Mesenchymal stem cell (in vitro differentiated cells and primary cell): ENCODE results near the gene MPP3.

Experiments used
- DNase-seq: peaks from one replicate; pipeline ENCODE4 v3.0.0-alpha.2; 2013
- H2AFZ ChIP-seq: one replicate; pipeline ENCODE4 v1.6.1; 2013; ENCODE audit warnings: low read depth, mild to moderate bottlenecking, control low read depth, inconsistent platforms, low read length, moderate library complexity
- H2AK5ac ChIP-seq: 2 replicates; pipeline ENCODE4 v1.6.1; 2013; ENCODE audit warnings: low read length, moderate library complexity, mild to moderate bottlenecking, inconsistent platforms; ENCODE audit not compliant: severe bottlenecking
- H2BK120ac ChIP-seq: one replicate; pipeline ENCODE4 v1.6.1; 2013; ENCODE audit warnings: low read depth, mild to moderate bottlenecking, inconsistent platforms, low read length, moderate library complexity
- H2BK12ac ChIP-seq, 2 experiments: one replicate each; pipeline ENCODE4 v1.6.1; 2013; ENCODE audit warnings: inconsistent platforms in 2 of 2, low read length in 2 of 2, mild to moderate bottlenecking in 2 of 2, moderate library complexity in 2 of 2, control low read depth in 1 of 2
- H2BK15ac ChIP-seq: one replicate; pipeline ENCODE4 v1.6.1; 2013; ENCODE audit warnings: mild to moderate bottlenecking, low read depth, inconsistent platforms; ENCODE audit not compliant: poor library complexity, severe bottlenecking
- H2BK5ac ChIP-seq: 2 replicates; pipeline ENCODE4 v1.6.1; 2013; ENCODE audit warnings: low read depth, mild to moderate bottlenecking, low read length, control low read depth, inconsistent platforms; ENCODE audit not compliant: poor library complexity, severe bottlenecking
- H3K14ac ChIP-seq, 2 experiments: one replicate each; pipeline ENCODE4 v1.6.1; 2013; ENCODE audit warnings: inconsistent platforms in 2 of 2, low read length in 2 of 2, control low read depth in 1 of 2, mild to moderate bottlenecking in 1 of 2, moderate library complexity in 1 of 2
- H3K18ac ChIP-seq, 2 experiments: one replicate each; pipeline ENCODE4 v1.6.1; 2013; ENCODE audit warnings: inconsistent platforms in 2 of 2, low read length in 2 of 2, control low read depth in 1 of 2, low read depth in 1 of 2, mild to moderate bottlenecking in 1 of 2
- H3K23ac ChIP-seq, 2 experiments: one replicate each; pipeline ENCODE4 v1.6.1; 2013; ENCODE audit warnings: inconsistent platforms in 2 of 2, low read length in 2 of 2, mild to moderate bottlenecking in 2 of 2, moderate library complexity in 2 of 2, control low read depth in 1 of 2
- H3K27ac ChIP-seq: 2 replicates; pipeline ENCODE4 v1.5.1; 2013; ENCODE audit warnings: mild to moderate bottlenecking, moderate library complexity, low read length, control low read depth, inconsistent platforms; ENCODE audit not compliant: poor library complexity, severe bottlenecking
- H3K27me3 ChIP-seq, 2 experiments: 2 replicates each; pipeline versions ENCODE4 v1.6.1 to v1.7.0; 2013; ENCODE audit warnings: low read length in 2 of 2, mild to moderate bottlenecking in 2 of 2, moderate library complexity in 2 of 2, control low read depth in 1 of 2, inconsistent platforms in 1 of 2; ENCODE audit not compliant: control insufficient read depth in 1 of 2, insufficient read depth in 1 of 2
- H3K36me3 ChIP-seq, 2 experiments: 2 replicates each; pipeline versions ENCODE4 v1.6.1 to v1.7.0; 2013; ENCODE audit warnings: low read length in 2 of 2, control low read depth in 1 of 2, inconsistent platforms in 1 of 2, low read depth in 1 of 2, mild to moderate bottlenecking in 1 of 2; ENCODE audit not compliant: insufficient read depth in 2 of 2, control insufficient read depth in 1 of 2
- H3K4ac ChIP-seq, 2 experiments: one replicate each; pipeline ENCODE4 v1.6.1; 2013; ENCODE audit warnings: inconsistent platforms in 2 of 2, low read length in 2 of 2, mild to moderate bottlenecking in 2 of 2, moderate library complexity in 2 of 2, control low read depth in 1 of 2, low read depth in 1 of 2
- H3K4me1 ChIP-seq: 2 replicates; pipeline ENCODE4 v1.6.1; 2013; ENCODE audit warnings: low read depth, low read length, control low read depth; ENCODE audit not compliant: control insufficient read depth, insufficient read depth
- H3K4me2 ChIP-seq: 2 replicates; pipeline ENCODE4 v1.6.1; 2013; ENCODE audit warnings: low read length, mild to moderate bottlenecking, inconsistent platforms; ENCODE audit not compliant: poor library complexity, severe bottlenecking
- H3K4me3 ChIP-seq, 2 experiments: 2 replicates each; pipeline versions ENCODE4 v1.5.1 to v1.7.0; 2013; ENCODE audit warnings: low read length in 2 of 2, mild to moderate bottlenecking in 2 of 2, control low read depth in 1 of 2, low read depth in 1 of 2; ENCODE audit not compliant: insufficient read depth in 1 of 2
- H3K79me1 ChIP-seq: replicated peaks from 2 replicates; pipeline ENCODE4 v1.6.1; 2013; ENCODE audit warnings: mild to moderate bottlenecking, control low read depth, low read length, inconsistent platforms; ENCODE audit not compliant: poor library complexity, severe bottlenecking
- H3K9ac ChIP-seq: 2 replicates; pipeline ENCODE4 v1.7.0; 2013; ENCODE audit warnings: mild to moderate bottlenecking, low read length, moderate library complexity
- H3K9me3 ChIP-seq: 2 replicates; pipeline ENCODE4 v1.7.0; 2013; ENCODE audit warnings: mild to moderate bottlenecking, low read length; ENCODE audit not compliant: control insufficient read depth
- H4K8ac ChIP-seq: one replicate; pipeline ENCODE4 v1.6.1; 2013; ENCODE audit warnings: inconsistent platforms, mild to moderate bottlenecking, low read length, moderate library complexity
- H4K91ac ChIP-seq: one replicate; pipeline ENCODE4 v1.6.1; 2013; ENCODE audit warnings: mild to moderate bottlenecking, low read length, inconsistent platforms
- WGBS: methylation state at CpG from one replicate; pipeline ENCODE4 v1.1.7; 2013; ENCODE audit warnings: mixed read lengths; 5-methylcytosine and 5-hydroxymethylcytosine counted together

Gene MPP3

DNA sequence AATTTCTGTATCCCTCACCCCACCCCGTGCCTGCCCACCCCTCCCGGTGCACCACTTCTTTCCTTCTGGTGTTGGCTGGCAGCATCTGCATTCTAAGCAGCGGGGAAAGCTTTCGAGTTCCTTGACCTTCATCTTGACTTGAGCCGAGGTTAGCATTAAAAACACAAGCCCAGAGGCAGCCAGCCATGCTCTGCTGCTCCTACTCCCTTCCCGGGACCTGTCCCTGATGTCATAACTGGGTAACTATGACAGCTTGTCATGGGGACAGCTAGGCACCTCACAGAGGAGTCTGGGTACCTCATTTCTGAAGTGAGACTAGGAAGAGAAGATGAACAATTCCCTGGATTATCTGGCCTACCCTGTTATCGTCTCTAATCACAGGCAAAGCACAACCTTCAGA, 52.8 kb downstream of the MPP3 start, which contains the start of gene CFAP97D1:
Gene CFAP97D1, plus strand, starts transcription at position 301 of the 400 bp plus-strand sequence. Its CDS starts 28 bp downstream, at position 329.
- Histone ChIP-seq H2BK12ac (no peak within 1 kb of the TSS), H2BK5ac (no peak within 1 kb of the TSS), H3K23ac (no peak within 1 kb of the TSS), H2AK5ac (no peak within 1 kb of the TSS), H3K4me1 (peaks cover 13% of the 10 kb centered on the region), H2AFZ (peak within 1 kb of the TSS; percentile 67), H2BK120ac (no peak within 1 kb of the TSS), H3K36me3 (peaks cover 15 to 19% of the 10 kb centered on the region in 2 experiments), H3K9me3 (no peaks in the 10 kb centered on the region), H3K4ac (no peak within 1 kb of the TSS), H3K14ac (no peak within 1 kb of the TSS), H3K27me3 (peaks cover 3 to 21% of the 10 kb centered on the region in 2 experiments), H3K4me2 (peak within 1 kb of the TSS; percentile 94), H3K27ac (no peak within 1 kb of the TSS), H3K79me1 (peaks cover 15% of the 10 kb centered on the region), H4K8ac (peak within 1 kb of the TSS; percentile 59), H4K91ac (no peak within 1 kb of the TSS), H2BK15ac (peak within 1 kb of the TSS; percentile 87), H3K18ac (no peak within 1 kb of the TSS), H3K4me3 (peak within 1 kb of the TSS; percentile 80 to 84), H3K9ac (peak within 1 kb of the TSS; percentile 98)
- no peak for DNase-seq
- WGBS: 81% methylated on average over 6 of the region's 7 CpGs

DNA sequence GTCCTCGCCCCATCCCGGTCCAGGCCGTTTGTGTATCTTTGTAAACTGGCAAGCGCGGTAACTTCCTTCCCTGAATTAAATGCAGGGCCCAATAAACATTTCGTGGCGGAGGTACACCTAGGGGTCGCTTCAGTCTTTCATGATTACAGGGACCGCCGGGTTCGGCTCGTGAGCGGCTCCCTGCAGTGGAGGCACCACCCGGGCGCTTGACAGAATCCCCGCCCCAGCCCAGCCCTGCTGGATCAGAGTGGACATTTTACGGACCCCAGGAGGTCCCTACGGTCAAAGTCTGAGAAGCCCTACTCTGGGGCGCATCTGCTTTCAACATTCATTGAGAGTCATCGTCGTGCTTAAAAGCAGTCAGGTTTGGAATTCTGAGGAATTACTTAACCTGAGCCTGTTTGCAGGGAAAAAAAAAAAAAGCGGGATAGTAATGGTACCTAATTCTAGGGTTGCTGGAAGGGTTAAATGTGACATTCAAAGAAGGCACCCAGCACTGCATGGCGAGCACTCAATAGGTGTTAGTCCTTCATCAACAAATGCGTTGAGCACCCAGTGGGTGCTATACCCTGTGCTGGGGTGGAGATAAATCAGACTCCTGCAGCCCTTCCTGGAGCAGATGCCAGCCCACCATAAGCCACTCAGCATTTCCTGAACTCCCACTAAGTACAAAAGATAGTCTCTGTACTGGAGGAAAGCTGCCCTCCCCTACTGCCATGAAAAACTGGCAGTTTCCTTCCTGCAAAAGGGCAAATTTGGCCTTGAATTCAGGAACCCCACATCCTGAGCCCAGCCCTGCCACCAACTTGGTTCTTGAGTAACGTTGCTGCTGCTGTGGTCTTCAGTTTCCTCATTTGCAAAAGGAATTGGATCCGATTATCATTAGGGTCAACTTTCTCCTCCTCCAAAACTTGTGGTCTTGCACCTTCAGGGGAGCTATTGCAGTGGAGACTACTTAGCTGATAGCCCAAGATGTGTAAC, 53.5 kb downstream of the MPP3 start:
- WGBS: 13% methylated on average over 26 of the region's 26 CpGs

DNA sequence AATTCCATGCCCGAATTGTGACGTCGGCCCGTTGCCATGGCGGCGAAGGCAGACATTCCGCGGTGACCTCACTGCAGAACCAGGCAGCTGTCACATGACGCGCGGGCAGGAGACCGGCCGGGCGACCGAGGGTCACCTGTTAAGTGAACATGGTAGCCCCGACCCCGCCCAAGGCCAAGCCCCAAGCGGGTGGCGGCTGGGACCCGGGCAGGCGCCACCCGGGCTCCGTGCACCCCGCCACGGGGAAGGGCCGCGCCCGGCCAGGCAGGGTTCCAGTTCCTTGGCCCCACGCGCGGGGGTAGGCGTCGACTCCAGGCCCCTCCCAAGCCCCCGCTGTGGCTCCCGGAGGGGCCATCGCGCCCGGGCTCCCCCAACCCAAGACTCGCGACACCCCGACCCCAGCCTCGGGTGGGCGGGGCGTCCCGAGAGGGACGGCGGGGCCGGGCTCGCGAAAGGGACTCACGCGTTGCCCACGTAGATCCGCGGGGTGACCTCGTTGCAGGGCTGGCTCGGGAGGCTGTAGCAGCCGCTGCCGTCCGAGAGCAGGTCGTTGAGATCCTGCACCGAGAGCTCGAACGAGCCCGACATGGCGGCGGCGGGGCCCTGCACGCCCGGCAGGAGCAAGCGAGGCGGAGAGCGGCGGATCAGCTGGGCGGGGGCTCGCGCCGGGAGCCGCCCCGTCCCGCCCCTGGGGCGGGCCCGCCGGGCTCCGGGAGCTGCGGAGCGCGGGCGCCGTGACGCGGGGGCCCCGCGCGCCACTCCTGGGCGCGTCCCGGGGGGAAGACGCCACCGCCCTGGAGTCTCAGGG, 54.4 kb downstream of the MPP3 start, which contains the start of gene DUSP3:
Gene DUSP3, minus strand, starts transcription at position 641 of the 808 bp plus-strand sequence. Its CDS starts 53 bp downstream, at position 588.
- Histone ChIP-seq H4K91ac (peak within 1 kb of the TSS; percentile 94), H3K27ac (peak within 1 kb of the TSS; percentile 48), H3K4me1 (peaks cover 13% of the 10 kb centered on the region), H3K4me3 (peak within 1 kb of the TSS; percentile 80 to 84), H3K27me3 (peaks cover 3 to 21% of the 10 kb centered on the region in 2 experiments), H3K36me3 (peaks cover 30 to 33% of the 10 kb centered on the region in 2 experiments), H3K9ac (peak within 1 kb of the TSS; percentile 98), H2BK15ac (peak within 1 kb of the TSS; percentile 87), H2BK120ac (peak within 1 kb of the TSS; percentile 97), H3K18ac (peak within 1 kb of the TSS; percentile 92), H3K4me2 (peak within 1 kb of the TSS; percentile 94), H3K23ac (no peak within 1 kb of the TSS), H2AK5ac (no peak within 1 kb of the TSS), H3K4ac (peak within 1 kb of the TSS; percentile 96 to 98), H2AFZ (peak within 1 kb of the TSS; percentile 67), H2BK12ac (peak within 1 kb of the TSS in 1 of 2 experiments; percentile 83), H3K9me3 (no peaks in the 10 kb centered on the region), H3K79me1 (peaks cover 27% of the 10 kb centered on the region), H2BK5ac (peak within 1 kb of the TSS; percentile 94), H3K14ac (peak within 1 kb of the TSS; percentile 12 to 62), H4K8ac (peak within 1 kb of the TSS; percentile 93)
- peak; percentile 97 for DNase-seq
- under 1% methylated on average over 86 of the region's 100 CpGs for WGBS

More for the DNA sequence above, 53.5 kb downstream of the MPP3 start:
- peaks cover 21 to 26% of the 10 kb centered on the region in 2 experiments for H3K36me3 ChIP-seq
- no peak overlapping the region for H3K23ac ChIP-seq
- peaks cover 3 to 21% of the 10 kb centered on the region in 2 experiments for H3K27me3 ChIP-seq
- no peak overlapping the region for H3K4ac ChIP-seq
- H3K4me1 ChIP-seq: peaks cover 13% of the 10 kb centered on the region
- no peak overlapping the region for H3K14ac ChIP-seq
- H2AK5ac ChIP-seq: no peak overlapping the region
- H3K18ac ChIP-seq: peak overlapping the region; percentile 75 to 89
- peaks cover 22% of the 10 kb centered on the region for H3K79me1 ChIP-seq
- H4K8ac ChIP-seq: peak overlapping the region; percentile 59
- H2BK15ac ChIP-seq: peak overlapping the region; percentile 87
- peak overlapping the region; percentile 80 to 84 for H3K4me3 ChIP-seq
- H3K27ac ChIP-seq: no peak overlapping the region
- peak overlapping the region; percentile 98 for H3K9ac ChIP-seq
- DNase-seq: peak; percentile 62
- H2BK120ac ChIP-seq: no peak overlapping the region
- peak overlapping the region; percentile 94 for H3K4me2 ChIP-seq
- H2BK5ac ChIP-seq: no peak overlapping the region
- H4K91ac ChIP-seq: no peak overlapping the region
- H3K9me3 ChIP-seq: no peaks in the 10 kb centered on the region
- H2AFZ ChIP-seq: peak overlapping the region; percentile 67
- H2BK12ac ChIP-seq: peak overlapping the region in 1 of 2 experiments; percentile 83
